GM23248 (cell line): ENCODE results near the gene KCNJ9.

Experiments used
- EZH2 ChIP-seq: fragments of 200-600 bp; sonication (generic); IDR thresholded peaks from 2 replicates; pipeline ENCODE4 v1.6.1; 2018; ENCODE audit warnings: antibody characterized with exemption, mild to moderate bottlenecking; ENCODE audit not compliant: insufficient read depth, poor library complexity, severe bottlenecking
- EZH2phosphoT487 ChIP-seq: fragments of 200-600 bp; sonication (generic); IDR thresholded peaks from 2 replicates; pipeline ENCODE4 v1.6.1; 2018; ENCODE audit warnings: antibody characterized with exemption, moderate library complexity, mild to moderate bottlenecking, low read depth; ENCODE audit not compliant: insufficient read depth

DNA sequence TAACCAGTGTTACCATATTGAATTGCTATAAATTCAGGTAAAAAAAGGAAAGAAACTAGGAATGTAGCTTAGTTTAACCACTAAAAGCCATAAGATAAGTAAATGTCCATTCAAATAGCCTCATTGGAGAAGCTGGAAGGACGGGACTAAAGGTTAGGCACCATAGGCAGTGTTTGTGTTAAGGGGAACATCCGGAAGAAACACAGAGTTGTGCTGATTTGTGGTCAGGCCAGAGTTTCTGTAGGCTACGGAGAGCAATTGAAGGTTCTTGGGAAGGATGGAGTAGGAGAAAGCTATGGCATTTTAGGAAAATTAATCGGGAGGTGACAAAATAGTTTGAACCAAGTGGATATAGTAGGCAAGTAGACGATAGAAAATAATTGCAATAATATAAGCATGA is 10.0 kb upstream of the KCNJ9 start:
- no peak for TF ChIP-seq EZH2phosphoT487
- TF ChIP-seq EZH2 = no peak
